Ishikawa (cell line): Measurements from ENCODE around the gene GARNL3.

Experiments used
- CEBPB ChIP-seq: IDR thresholded peaks from 2 replicates; pipeline ENCODE4 v1.6.1; 2012
- RAD21 ChIP-seq: IDR thresholded peaks from 2 replicates; pipeline ENCODE4 v1.6.1; 2012; ENCODE audit warnings: low read depth
- YY1 ChIP-seq: IDR thresholded peaks from 2 replicates; pipeline ENCODE4 v1.6.1; 2012; ENCODE audit warnings: low read depth

GRCh38 chr9:127269449-127269848 lies 4.9 kb downstream of the GARNL3 start:
- TF ChIP-seq CEBPB (no peak), YY1 (no peak), RAD21 (no peak)
